ENCODE results near the gene TTLL13. TPM values are rescaled to one million over a fixed set of nuclear protein-coding genes. Genes with fewer than 3 reads are reported as not detected.
"Not testable (repeated sequence)": the region's sequence is repeated elsewhere in the genome, so short reads cannot be mapped to it uniquely, and the experiment has no call there.

The TTLL13 gene
- total RNA-seq, 1 donor from 2014 or later = under 0.01 TPM

DNA sequence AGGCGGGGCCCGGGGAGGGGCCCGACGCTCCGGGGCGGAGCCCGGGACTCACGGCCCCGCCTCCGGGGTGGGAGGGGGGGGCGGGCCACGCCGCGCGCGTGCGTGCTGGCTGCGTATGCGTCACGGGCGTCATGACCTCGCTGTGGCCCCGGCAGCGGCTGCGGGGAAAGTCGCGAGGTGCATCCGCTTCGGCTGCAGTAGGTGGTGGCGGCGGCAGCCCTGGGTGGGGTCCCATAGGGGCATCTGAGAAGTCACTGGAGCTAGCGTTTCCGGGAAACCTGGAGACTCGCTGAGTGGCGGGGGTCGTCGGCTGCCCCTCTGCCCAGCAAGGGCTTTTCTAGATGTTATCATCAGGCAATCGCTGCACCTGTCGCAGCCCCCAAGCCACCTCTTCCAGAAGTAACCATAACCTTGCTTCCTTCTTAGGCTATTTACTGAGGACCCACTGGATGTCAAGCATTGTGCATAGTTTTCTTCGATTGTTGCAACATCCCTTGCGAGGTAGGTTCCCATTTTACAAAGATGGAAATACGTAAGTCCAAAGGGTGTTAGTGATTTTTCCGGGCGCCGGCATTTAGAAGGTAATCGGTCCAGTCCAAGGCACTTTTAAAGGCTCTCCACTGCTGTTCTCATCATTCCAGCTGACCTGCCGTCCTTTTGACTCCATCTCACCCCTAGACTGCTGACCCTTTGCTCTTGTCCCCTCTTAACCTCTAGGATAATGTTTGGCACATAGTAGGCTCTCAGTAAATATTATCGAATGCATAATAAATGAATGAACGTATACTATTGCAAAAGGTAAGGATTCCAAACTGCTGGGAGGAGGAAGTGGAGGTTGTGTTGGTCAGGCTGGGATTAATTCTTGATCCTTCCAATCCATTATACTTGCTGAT is 15.0 kb upstream of the TTLL13 start, which contains the start of gene GDPGP1:
Gene GDPGP1, plus strand, starts transcription at position 114 of the 893 bp plus-strand sequence. CDS start 6,700 bp downstream, outside the sequence.
- peak in 1 of 2 donors; percentile 87 for DNase-seq (ENCODE audit: low read depth in 2 of 2)

DNA sequence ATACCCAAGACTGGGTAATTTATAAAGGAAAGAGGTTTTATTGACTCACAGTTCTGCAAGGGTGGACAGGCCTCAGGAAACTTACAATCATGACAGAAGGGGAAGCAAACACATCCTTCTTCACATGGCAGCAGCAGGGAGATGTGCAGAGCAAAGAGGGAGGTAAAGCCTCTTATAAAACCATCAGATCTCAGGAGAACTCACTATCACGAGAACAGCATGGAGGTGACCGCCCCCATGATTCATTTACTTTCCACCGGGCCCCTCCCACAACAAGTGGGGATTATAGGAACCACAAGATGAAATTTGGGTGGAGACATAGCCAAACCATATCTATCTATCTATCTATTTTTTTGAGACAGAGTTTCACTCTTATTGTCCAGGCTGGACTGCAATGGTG is 10.0 kb upstream of the TTLL13 start:
- DNase-seq (ENCODE audit: low read depth in 2 of 2) = no peak

DNA sequence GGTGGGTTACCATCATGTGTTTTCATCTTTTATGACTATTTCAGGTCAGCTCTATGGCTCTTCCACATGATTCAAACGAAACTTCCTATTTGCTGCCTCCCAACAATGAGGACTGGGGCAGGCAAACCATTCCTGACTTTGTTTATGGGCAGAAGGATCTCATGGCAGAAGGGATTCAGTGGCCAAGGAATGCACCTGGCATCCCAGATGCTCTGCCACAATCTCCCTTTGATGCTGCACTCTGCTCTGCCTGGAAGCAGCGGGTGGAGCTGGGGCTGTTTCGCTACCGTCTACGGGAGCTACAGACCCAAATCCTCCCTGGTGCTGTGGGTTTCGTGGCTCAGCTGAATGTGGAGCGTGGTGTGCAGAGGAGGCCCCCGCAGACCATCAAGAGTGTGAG is 8.5 kb upstream of the TTLL13 start:
- no peak for DNase-seq (ENCODE audit: low read depth in 2 of 2)

DNA sequence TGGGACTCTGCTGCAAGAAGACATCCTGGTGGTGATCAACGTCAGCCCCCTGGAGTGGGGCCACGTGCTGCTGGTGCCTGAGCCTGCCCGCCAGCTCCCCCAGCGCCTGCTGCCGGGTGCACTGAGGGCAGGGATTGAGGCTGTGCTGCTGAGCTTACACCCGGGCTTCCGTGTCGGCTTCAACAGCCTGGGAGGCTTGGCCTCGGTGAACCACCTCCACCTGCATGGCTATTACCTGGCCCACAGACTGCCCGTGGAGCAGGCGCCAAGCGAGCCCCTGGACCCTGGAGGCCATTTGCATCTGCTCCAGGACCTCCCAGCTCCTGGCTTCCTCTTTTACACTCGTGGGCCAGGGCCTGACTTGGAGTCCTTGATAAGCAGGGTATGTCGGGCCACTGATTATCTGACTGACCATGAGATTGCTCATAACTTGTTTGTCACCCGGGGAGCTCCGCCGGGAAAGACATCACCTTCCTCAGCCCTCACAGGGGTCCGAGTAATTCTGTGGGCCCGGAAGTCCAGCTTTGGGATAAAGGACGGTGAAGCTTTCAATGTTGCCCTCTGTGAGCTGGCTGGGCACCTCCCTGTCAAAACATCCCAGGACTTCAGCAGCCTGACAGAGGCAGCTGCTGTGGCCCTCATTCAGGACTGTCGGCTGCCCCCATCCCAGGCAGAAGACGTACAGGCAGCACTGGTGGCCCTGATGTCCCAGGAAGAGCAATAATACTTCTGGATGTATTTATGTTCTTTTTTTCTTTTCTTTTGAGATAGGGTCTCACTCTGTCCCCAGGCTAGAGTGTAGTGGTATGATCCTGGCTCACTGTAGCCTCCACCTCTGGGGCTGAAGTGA is 7.8 kb upstream of the TTLL13 start:
- DNase-seq (ENCODE audit: low read depth in 2 of 2) = no peak

DNA sequence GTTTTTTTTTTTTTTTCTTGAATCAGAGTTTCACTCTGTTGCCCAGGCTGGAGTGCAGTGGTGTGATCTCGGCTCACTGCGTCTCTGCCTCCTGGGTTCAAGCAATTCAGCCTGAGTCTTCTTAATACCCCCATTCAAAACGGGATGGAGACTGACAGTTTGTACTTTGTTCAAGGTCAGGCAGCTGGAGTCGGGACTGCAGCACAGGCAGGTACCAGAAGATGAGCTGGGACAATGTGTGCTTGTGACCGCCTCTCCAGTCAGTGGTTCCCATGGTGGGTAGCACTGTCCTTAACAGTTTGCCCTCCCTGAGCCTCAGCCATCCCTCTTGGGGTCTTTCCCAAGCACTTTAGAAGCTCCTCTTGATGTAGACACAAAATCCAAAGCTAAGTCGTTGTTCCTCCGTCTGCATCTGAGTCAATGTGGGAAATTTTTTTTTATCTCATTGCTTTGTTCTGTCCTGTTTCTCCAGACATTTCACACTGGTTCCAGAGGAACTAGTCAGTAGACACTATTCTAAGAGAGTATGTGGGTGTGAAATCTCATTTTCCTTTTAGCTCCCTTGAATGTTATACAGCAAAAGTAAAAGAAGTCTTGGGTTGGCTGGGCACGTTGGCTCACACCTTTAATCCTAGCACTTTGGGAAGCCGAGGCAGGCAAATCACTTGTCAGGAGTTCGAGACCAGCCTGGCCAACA is 5.3 kb upstream of the TTLL13 start:
- no peak for DNase-seq (ENCODE audit: low read depth in 2 of 2)

DNA sequence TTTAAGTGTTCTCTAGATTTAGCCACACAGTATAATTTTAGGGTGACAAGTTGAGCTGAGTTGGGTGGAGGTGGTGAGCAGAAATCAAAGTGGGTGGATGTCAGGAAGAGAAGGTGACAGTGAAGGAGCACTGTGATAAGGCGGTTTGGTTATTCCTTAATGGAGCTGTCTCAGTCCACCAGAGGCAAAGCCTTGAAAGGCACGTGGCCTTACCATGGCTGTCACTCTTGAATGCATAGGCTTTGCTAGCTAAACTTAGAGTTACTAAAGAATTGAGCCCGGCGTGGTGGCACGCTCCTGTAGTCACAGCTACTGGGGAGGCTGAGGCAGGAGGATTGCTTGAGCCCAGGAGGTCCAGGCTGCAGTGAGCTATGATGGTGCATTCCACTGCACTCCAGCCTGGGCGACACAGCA is 560 bp upstream of the TTLL13 start:
- no peak for DNase-seq (ENCODE audit: low read depth in 2 of 2)

DNA sequence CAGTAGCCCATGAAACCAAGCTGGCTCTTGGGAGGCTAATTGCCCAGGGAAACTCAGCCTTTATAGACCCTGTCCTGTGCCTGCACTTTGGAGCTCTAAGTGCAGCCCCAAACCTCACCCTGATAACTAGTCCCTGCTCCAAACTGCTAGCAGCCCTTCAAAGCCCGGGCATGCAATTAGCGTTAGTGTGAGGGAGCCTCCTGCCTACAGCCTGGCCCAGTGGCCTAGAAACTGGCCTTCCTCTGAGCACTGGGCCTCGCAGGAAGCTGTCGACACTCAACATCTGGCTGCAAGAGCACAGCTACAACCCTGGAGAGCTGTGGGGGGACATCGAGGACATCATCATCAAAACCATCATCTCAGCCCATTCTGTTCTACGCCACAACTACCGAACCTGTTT is 8.4 kb downstream of the TTLL13 start:
- DNase-seq (ENCODE audit: low read depth in 2 of 2) = no peak

DNA sequence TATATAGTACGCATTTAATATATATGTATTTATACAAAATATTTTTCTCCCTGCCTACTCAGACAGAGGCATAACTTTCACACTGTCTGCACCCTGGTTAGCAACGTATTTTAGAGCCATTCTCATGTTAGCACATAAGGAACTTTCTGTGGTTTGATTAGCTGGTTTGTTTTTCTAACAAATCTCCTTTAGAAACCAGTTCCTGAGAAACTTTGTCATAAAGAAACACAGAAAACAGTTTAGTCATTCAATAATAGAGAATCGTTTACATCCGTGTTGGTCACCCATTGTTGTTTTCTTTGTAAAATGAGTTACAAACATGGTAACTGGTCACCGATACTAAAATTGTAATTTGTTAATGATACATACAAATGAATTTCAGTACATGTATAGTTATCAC is 10.2 kb downstream of the TTLL13 start:
- DNase-seq (ENCODE audit: low read depth in 2 of 2) = peak in 1 of 2 donors; percentile 80

DNA sequence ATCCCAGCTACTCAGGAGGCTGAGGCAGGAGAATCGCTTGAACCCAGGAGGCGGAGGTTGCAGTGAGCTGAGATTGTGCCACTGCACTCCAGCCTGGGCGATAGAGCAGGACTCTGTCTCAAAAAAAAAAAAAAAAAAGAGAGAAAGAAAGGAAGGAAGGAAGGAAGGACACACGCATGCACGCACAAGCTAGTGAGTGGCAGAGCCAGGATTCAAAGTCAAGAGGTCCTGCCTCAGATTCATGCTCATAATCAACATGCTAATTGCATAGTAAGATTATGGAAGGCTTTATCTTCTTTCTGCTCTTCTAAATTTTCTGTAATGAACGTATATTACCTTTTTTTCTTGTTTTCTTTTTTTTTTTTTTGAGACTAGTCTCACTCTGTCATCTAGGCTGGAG is 11.4 kb downstream of the TTLL13 start:
- peak; percentile 60 to 76 for DNase-seq (ENCODE audit: low read depth in 2 of 2)

DNA sequence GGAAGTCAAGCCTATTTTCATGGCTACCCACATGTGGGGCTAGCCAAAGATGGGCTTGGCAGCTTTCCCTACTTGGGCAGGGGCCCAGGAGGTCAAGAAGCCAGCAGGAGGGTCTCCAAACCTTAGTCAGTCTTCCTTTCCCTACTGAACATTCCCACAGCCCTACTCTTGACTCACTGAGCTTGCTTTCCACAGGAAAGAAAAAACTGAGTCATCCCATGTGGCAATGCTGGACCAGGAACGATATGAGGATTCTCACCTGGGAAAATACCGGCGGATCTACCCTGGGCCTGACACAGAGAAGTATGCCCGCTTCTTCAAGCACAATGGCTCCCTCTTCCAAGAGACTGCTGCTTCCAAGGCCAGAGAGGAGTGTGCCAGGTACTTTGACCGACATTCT is 12.5 kb downstream of the TTLL13 start:
- DNase-seq (ENCODE audit: low read depth in 2 of 2) = peak; percentile 89 to 96

DNA sequence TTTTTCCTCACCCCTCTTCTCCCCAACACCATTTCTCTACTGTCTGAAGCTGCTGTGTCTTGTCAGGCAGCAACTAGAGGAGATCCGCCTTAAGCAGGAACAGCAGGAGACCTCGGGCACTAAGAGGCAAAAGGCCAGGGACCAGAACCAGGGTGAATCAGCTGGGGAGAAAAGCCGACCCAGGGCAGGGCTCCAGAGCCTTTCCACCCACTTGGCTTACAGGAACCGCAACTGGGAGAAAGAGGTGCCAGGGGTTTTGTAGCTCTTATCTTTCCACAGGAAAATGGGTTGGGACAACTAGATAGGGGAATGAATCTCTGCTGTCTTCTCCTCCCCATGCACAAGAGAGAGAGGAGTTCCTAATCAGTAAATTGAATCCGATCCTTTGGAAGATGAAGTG is 13.1 kb downstream of the TTLL13 start:
- peak in 1 of 2 donors; percentile 22 for DNase-seq (ENCODE audit: low read depth in 2 of 2)

DNA sequence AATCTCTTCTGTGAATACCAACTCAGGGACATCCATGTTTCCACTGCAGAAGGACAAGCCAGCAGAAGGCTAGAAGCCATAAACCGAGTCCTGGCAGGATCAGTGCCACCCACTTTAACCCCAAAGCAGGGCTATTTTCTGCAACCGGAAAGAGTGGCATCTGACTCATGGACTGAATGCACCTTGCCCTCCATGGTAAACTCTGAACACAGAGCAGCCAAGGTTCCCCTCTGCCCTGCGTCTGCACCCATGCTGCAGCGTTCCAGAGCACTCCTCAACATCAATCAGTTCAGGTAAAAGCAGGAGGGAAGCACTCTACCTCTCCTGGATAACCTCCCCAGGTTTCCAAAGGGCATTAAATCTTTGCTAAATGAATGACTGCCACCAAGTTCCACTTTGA is 15.3 kb downstream of the TTLL13 start:
- DNase-seq (ENCODE audit: low read depth in 2 of 2) = peak in 1 of 2 donors; percentile 74

DNA sequence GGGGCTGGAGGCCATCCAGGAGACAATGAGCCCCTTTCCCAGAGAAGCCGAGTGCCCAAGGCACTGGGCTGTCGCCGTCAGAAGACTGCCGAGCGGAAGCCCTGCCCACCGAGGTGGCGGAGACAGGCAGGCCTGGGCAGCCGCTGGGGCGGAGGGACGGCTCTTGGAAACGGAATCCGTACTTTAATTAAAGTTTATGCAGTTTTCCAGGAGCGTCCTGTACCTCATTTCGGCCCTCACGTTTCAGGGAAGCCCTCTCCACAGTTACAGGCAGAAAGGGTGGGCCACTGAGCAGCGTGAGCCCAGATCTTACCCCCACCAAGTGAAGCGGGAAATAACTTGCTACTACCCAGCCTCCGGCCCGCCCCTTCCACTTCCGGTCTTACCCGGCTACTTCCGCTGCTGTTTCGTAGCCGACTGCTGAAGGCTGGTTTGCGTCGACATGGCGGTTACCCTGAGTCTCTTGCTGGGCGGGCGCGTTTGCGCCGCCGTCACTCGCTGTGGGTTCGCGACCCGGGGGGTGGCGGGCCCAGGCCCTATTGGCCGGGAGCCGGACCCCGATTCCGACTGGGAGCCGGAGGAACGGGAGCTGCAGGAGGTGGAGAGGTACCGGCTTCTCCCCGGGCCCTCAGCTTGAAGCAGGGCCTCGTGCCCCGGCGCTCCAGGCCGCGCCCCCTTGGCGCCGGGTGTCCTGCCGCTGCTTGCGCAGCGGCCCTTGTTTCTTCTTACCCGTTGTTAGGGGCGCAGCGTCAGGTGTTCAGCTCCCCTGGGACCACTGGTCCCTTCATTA is 16.1 kb downstream of the TTLL13 start, which contains the start of gene NGRN:
Gene NGRN, plus strand, starts transcription at position 402 of the 790 bp plus-strand sequence. Its CDS starts 41 bp downstream, at position 443.
- peak; percentile 87 to 97 for DNase-seq (ENCODE audit: low read depth in 2 of 2)

DNA sequence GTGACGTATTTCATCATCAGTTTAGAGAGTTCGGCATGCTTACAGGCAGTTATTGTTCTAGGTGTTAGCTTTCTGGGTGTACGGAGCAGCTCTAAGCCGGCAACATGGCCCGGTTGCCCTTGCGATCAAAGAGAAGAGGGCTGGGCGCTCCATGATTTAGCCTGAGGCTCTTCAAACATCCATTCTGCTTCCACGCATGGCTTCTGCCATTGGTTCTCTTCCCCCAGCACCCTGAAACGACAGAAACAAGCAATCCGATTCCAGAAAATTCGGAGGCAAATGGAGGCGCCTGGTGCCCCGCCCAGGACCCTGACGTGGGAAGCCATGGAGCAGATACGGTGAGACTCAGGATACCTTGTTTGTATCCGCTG is 16.7 kb downstream of the TTLL13 start:
- peak in 1 of 2 donors; percentile 55 for DNase-seq (ENCODE audit: low read depth in 2 of 2)

DNA sequence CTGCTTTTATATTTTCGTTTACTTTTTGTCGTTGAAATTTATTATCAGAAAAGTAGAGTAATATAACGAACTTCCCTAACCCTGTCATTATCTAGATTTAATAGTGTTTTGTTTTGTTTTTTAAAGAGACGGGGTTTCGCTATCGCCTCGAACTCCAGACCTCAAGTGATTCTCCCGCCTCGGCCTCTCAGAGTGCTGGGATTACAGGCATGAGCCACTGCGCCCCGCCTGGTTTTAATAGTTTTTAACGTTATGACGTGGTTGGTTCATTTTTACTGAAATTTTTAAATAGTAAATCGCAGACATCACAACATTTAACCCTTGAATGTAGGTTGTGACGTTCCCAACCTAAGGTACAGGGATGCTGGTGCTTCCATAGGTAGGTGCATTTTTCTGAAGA is 17.1 kb downstream of the TTLL13 start:
- DNase-seq (ENCODE audit: low read depth in 2 of 2) = peak in 1 of 2 donors; percentile 51

DNA sequence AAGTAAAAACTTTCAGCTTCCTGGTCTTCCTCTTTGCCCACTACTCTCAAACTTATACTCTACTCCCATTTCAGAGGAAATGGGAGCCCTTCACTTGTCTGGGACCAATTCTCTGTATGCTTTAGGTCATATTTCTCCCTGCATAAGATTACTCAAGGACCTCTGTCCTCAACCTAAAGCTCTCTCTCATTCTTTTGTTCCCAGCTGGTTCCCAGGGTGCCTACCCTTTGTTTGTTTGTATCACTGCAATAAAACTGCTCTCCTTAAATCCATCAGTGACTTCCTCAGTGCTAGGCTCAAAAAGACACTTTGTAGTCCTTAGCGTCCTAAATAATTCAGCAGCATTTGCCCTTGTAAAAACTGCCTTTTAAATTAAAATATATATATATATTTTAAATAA is 19.1 kb downstream of the TTLL13 start:
- DNase-seq (ENCODE audit: low read depth in 2 of 2) = no peak

DNA sequence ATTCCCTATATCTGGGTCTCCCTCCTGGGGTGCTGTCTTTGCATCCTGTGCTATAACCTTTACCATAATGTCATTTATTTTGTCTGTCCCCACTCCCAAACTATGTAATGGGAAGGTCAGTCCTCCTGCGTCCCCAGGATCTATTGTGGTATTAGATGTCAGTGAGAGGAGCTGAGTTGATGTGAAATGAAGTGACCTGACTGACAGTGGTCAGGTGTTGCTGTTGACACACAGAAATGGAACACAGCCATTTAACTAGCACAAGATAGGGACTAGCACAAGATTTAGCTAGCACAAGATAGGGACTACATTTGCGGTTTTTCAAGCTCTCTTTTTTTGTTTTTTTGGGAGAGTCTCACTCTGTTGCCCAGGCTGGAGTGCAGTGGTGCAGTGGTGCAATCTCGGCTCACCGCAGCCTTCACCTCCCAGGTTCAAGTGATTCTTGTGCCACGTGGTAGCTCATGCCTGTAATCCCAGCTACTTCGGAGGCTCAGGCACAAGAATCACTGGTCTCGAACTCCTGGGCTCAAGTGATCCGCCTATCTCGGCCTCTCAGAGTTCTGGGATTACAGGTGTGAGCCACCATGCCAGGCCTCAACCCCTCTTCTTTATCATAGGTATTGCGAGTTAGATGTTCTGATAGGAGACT is 21.3 kb downstream of the TTLL13 start:
- DNase-seq (ENCODE audit: low read depth in 2 of 2) = no peak

DNA sequence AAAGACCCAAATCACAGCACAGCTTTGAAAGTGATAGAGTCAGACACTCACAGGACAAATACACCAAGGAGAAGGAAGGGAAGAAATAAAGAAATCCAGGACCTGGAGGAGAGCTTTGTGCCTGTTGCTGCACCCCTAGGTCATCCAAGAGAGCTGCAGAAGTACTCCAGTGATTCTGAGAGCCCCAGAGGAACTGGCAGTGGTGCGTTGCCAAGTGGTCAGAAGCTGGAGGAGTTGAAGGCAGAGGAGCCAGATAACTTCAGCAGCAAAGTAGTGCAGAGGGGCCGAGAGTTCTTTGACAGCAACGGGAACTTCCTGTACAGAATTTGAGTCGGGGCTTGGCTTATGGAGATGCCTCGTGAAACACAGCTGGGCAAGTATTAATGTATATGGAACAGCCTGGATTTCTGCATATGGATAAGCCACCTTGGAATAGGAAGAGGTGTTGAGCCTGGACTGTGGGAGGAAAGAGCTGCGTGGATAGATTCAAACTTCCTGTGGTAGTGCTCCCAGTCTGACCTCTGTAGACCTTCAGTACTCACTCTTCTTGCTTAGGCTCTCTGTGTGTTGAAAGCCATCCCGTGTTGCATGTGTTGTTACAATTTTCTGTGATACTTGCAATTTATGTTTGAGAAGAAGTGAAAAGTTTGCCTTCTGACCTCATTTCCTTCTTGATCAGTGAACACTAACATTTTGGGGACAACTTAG is 22.3 kb downstream of the TTLL13 start:
- no peak for DNase-seq (ENCODE audit: low read depth in 2 of 2)

DNA sequence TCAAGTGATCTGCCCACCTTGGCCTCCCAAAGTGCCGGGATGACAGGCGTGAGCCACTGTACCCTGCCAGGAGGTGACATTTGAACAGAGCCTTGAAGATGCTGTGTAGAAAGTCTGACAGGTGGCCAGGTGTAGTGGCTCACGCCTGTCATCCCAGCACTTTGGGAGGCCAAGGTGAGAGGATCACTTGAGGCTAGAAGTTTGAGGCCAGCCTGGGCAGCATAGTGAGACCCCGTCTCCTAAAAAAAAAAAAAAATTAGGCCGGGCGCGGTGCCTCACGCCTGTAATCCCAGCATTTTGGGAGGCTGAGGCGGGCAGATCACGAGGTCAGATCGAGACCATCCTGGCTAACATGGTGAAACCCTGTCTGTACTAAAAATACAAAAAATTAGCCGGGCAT is 29.1 kb downstream of the TTLL13 start:
- not testable (repeated sequence) for DNase-seq (ENCODE audit: low read depth in 2 of 2)

DNA sequence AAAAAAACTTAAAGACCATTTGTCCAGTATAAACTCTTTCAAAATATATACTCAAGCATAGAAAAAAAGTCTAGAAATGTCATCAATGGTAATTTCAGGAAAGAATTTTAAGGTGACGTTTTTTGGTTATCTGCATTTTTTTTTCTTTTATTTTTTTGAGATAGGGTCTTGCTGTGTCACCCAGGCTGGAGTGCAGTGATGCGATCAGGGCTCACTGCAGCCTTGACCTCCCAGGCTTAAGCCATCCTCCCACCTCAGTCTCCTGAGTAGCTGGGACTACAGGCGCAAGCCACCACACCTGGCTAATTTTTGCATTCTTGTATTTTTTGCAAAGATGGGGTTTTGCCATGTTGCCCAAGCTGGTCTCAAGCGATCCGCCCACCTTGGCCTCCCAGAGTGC is 31.4 kb downstream of the TTLL13 start:
- DNase-seq (ENCODE audit: low read depth in 2 of 2) = not testable (repeated sequence)

Measured in dermis microvascular lymphatic vessel endothelial cell (primary cell).